H9 (cell line): Measurements from ENCODE around the gene ABCC3. TPM values are rescaled to one million over a fixed set of nuclear protein-coding genes. Genes with fewer than 3 reads are reported as not detected.
"Not testable (repeated sequence)": the region's sequence is repeated elsewhere in the genome, so short reads cannot be mapped to it uniquely, and the experiment has no call there.

Source experiments
- DNase-seq: peaks from one replicate; pipeline ENCODE4 v3.0.0-alpha.2; 2017
- H2AFZ ChIP-seq: one replicate; pipeline ENCODE4 v1.6.1; 2013; ENCODE audit warnings: mild to moderate bottlenecking, low read length, control low read depth, moderate library complexity
- H2AK5ac ChIP-seq: 2 replicates; pipeline ENCODE4 v1.6.1; 2013; ENCODE audit warnings: low read length, control low read depth, mixed read lengths; ENCODE audit not compliant: insufficient read length
- H2BK120ac ChIP-seq: one replicate; pipeline ENCODE4 v1.6.1; 2013; ENCODE audit warnings: low read depth, mild to moderate bottlenecking, low read length, control low read depth, inconsistent platforms; ENCODE audit not compliant: poor library complexity, severe bottlenecking
- H2BK12ac ChIP-seq: 2 replicates; pipeline ENCODE4 v1.6.1; 2013; ENCODE audit warnings: low read length, control low read depth, mixed read lengths, low read depth; ENCODE audit not compliant: insufficient read length
- H2BK15ac ChIP-seq: 2 replicates; pipeline ENCODE4 v1.6.1; 2013; ENCODE audit warnings: low read depth, low read length, control low read depth
- H2BK20ac ChIP-seq: one replicate; pipeline ENCODE4 v1.6.1; 2013; ENCODE audit warnings: low read depth, mild to moderate bottlenecking, low read length, control low read depth, inconsistent platforms; ENCODE audit not compliant: poor library complexity, severe bottlenecking
- H2BK5ac ChIP-seq: 2 replicates; pipeline ENCODE4 v1.6.1; 2013; ENCODE audit warnings: low read length, control low read depth, mixed read lengths; ENCODE audit not compliant: insufficient read length
- H3K14ac ChIP-seq: 2 replicates; pipeline ENCODE4 v1.6.1; 2013; ENCODE audit warnings: low read length, control low read depth; ENCODE audit not compliant: insufficient read depth
- H3K18ac ChIP-seq: 2 replicates; pipeline ENCODE4 v1.6.1; 2013; ENCODE audit warnings: low read depth, mild to moderate bottlenecking, mixed read lengths, low read length, control low read depth; ENCODE audit not compliant: insufficient read length
- H3K23ac ChIP-seq: 2 replicates; pipeline ENCODE4 v1.6.1; 2013; ENCODE audit warnings: low read length, control low read depth, mixed read lengths, low read depth; ENCODE audit not compliant: insufficient read length
- H3K23me2 ChIP-seq: 2 replicates; pipeline ENCODE4 v1.6.1; 2013; ENCODE audit warnings: low read depth, mild to moderate bottlenecking, mixed read lengths, low read length, control low read depth; ENCODE audit not compliant: insufficient read length, poor library complexity, severe bottlenecking
- H3K27ac ChIP-seq: 2 replicates; pipeline ENCODE4 v1.5.1; 2013; ENCODE audit warnings: low read length, control low read depth, mixed read lengths, low read depth; ENCODE audit not compliant: insufficient read length
- H3K27me3 ChIP-seq: 2 replicates; pipeline ENCODE4 v1.6.1; 2013; ENCODE audit warnings: low read length, control low read depth, inconsistent platforms; ENCODE audit not compliant: insufficient read depth
- H3K4ac ChIP-seq: 2 replicates; pipeline ENCODE4 v1.6.1; 2013; ENCODE audit warnings: low read depth, mild to moderate bottlenecking, control low read depth, inconsistent platforms, low read length, moderate library complexity
- H3K4me1 ChIP-seq: 2 replicates; pipeline ENCODE4 v1.6.1; 2013; ENCODE audit warnings: low read length, control low read depth, inconsistent platforms; ENCODE audit not compliant: insufficient read depth
- H3K4me2 ChIP-seq: 2 replicates; pipeline ENCODE4 v1.6.1; 2013; ENCODE audit warnings: low read length, control low read depth, mixed read lengths; ENCODE audit not compliant: insufficient read length, insufficient read depth
- H3K56ac ChIP-seq: 2 replicates; pipeline ENCODE4 v1.6.1; 2013; ENCODE audit warnings: low read depth, mild to moderate bottlenecking, mixed read lengths, low read length, control low read depth; ENCODE audit not compliant: insufficient read length
- H3K79me1 ChIP-seq: 2 replicates; pipeline ENCODE4 v1.6.1; 2013; ENCODE audit warnings: low read depth, mild to moderate bottlenecking, moderate library complexity, low read length, control low read depth, inconsistent platforms; ENCODE audit not compliant: insufficient read depth, poor library complexity, severe bottlenecking
- H3K79me2 ChIP-seq: 2 replicates; pipeline ENCODE4 v1.6.1; 2013; ENCODE audit warnings: low read length, control low read depth, inconsistent platforms; ENCODE audit not compliant: insufficient read depth
- H3K9ac ChIP-seq: 2 replicates; pipeline ENCODE4 v1.6.1; 2013; ENCODE audit warnings: low read length, control low read depth, mixed read lengths; ENCODE audit not compliant: insufficient read length; ENCODE audit errors: extremely low read depth
- H3K9me3 ChIP-seq: one replicate; pipeline ENCODE4 v1.6.1; 2013; ENCODE audit warnings: low read depth, low read length, inconsistent platforms; ENCODE audit not compliant: control insufficient read depth
- H3T11ph ChIP-seq: one replicate; pipeline ENCODE4 v1.6.1; 2013; ENCODE audit warnings: mild to moderate bottlenecking, low read length, control low read depth, inconsistent platforms
- H4K20me1 ChIP-seq: one replicate; pipeline ENCODE4 v1.6.1; 2013; ENCODE audit not compliant: control insufficient read depth, insufficient read length, insufficient read depth
- H4K5ac ChIP-seq: 2 replicates; pipeline ENCODE4 v1.6.1; 2013; ENCODE audit warnings: low read depth, mild to moderate bottlenecking, mixed read lengths, low read length, control low read depth; ENCODE audit not compliant: insufficient read length
- H4K8ac ChIP-seq: replicated peaks from 2 replicates; pipeline ENCODE4 v1.6.1; 2013; ENCODE audit warnings: low read length, control low read depth, mixed read lengths, low read depth; ENCODE audit not compliant: insufficient read length
- H4K91ac ChIP-seq: 2 replicates; pipeline ENCODE4 v1.6.1; 2013; ENCODE audit warnings: low read depth, mild to moderate bottlenecking, moderate library complexity, mixed read lengths, low read length, control low read depth; ENCODE audit not compliant: insufficient read length
- H3K27ac Mint-ChIP-seq, 3 experiments: 2 replicates in 2 of 3; 3 replicates in 1 of 3; pipeline ENCODE4 v1.8.0; 2020 to 2021; ENCODE audit warnings: mixed read lengths in 3 of 3, mild to moderate bottlenecking in 1 of 3, moderate library complexity in 1 of 3
- H3K27me3 Mint-ChIP-seq: 2 replicates; pipeline ENCODE4 v1.8.0; 2021; ENCODE audit warnings: low read depth, mild to moderate bottlenecking, moderate library complexity, mixed read lengths
- H3K36me3 Mint-ChIP-seq, 3 experiments: 2 replicates in 2 of 3; 3 replicates in 1 of 3; pipeline ENCODE4 v1.8.0; 2020 to 2021; ENCODE audit warnings: low read depth in 3 of 3, mixed read lengths in 3 of 3; ENCODE audit not compliant: insufficient read depth in 1 of 3
- H3K4me1 Mint-ChIP-seq, 2 experiments: 2 replicates each; pipeline ENCODE4 v1.8.0; 2020; ENCODE audit warnings: mixed read lengths in 2 of 2
- H3K4me3 Mint-ChIP-seq, 2 experiments: 2 replicates in 1 of 2; 3 replicates in 1 of 2; pipeline ENCODE4 v1.8.0; 2020 to 2021; ENCODE audit warnings: mild to moderate bottlenecking in 2 of 2, mixed read lengths in 2 of 2, moderate library complexity in 1 of 2
- H3K9me3 Mint-ChIP-seq, 2 experiments: 2 replicates in 1 of 2; 3 replicates in 1 of 2; pipeline ENCODE4 v1.8.0; 2020; ENCODE audit warnings: mild to moderate bottlenecking in 2 of 2, mixed read lengths in 2 of 2, moderate library complexity in 1 of 2
- WGBS: extraction: QIAGEN DNeasy Blood & Tissue Kit; methylation state at CpG from one replicate; pipeline ENCODE4 v1.1.7; 2013; ENCODE audit warnings: missing lambda C conversion rate, low lambda C conversion rate, mixed read lengths; ENCODE audit not compliant: insufficient read length; ENCODE audit errors: extremely low coverage; 5-methylcytosine and 5-hydroxymethylcytosine counted together
- total RNA-seq: library from RNA; stranded (reverse); gene quantifications from 2 replicates; pipeline ENCODE4 v1.2.1, GENCODE V29; 2021
- TF ChIP-seq, protein P1 (sequence below): fragments of 200-600 bp; sonication (generic); conservative IDR thresholded peaks from 3 replicates; pipeline ENCODE4 v1.8.0; 2021; ENCODE audit warnings: antibody characterized with exemption, mild to moderate bottlenecking

The ABCC3 gene
- total RNA-seq, 1 experiment from 2014 or later = 0.31 TPM

DNA sequence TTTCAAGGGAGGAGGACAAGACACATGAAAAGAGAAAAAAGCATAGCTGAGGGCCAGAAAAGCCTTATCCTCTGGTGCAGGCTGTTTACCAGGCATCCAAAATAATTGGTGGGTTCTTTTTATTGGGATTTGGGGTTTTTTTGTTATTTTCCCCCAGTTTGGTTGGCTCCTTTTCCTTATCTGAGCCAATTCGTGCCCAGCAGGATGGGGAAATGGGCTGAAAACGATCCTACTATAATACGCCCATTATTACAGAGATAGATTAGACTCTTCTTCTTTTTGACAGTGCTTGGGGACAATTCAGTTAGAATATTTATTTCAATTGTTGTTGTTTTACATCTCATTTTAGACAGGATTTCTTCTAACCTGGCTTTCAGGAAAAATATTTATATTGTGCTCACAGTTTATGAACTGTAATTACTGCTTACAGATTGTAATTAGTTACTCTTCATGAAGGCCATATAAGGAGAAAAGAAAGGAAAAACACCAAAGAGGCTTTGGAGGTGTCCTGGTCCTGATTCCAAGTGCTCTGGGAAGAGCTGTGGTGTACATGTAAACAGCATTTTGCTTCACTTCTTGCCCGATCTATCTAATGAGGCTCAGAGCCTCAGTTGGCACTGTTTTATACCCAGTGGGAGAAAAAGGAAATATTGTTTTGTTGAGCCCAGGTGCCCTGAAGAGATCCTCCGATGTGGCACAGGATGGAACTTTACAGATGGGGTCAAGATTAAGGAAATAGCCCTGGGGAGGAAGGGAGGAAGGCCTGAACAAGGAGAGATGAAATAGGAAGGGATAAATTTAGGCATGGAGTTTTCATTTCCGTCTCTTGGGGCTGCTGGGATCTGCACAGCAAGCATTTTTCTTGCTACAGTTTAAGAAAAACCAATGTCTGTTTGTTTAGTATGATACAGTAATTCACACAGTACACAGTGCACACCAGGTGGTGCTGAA is 73.6 kb downstream of the ABCC3 start:
- Histone ChIP-seq H2BK12ac (no peak overlapping the region), H2BK120ac (no peak overlapping the region), H3K56ac (no peak overlapping the region), H3K9me3 (no peaks in the 10 kb centered on the region), H4K20me1 (no peaks in the 10 kb centered on the region), H3K23me2 (peaks cover 5% of the 10 kb centered on the region), H3K23ac (no peak overlapping the region), H2AFZ (peak overlapping the region; percentile 91), H2BK15ac (no peak overlapping the region), H2AK5ac (no peak overlapping the region), H4K8ac (peak overlapping the region; percentile 97), H3K27ac (peak overlapping the region; percentile 70), H4K91ac (no peak overlapping the region), H3K4ac (no peak overlapping the region), H3K79me2 (no peaks in the 10 kb centered on the region), H3K4me1 (no peaks in the 10 kb centered on the region; the same call in 1 of the 2 replicates), H2BK20ac (no peak overlapping the region), H3K4me2 (peak overlapping the region; percentile 95), H3K79me1 (peaks cover 6% of the 10 kb centered on the region), H2BK5ac (no peak overlapping the region), H3K18ac (peak overlapping the region; percentile 33), H3T11ph (no peak overlapping the region), H3K14ac (no peak overlapping the region), H3K9ac (peak overlapping the region; percentile 85), H3K27me3 (no peaks in the 10 kb centered on the region), H4K5ac (peak overlapping the region; percentile 85)
- Mint-ChIP-seq H3K36me3 (peaks cover 10 to 18% (median 14%) of the 10 kb centered on the region in 3 experiments), H3K27me3 (no peaks in the 10 kb centered on the region; the same call in 1 of the 2 replicates), H3K4me1 (peaks cover 25 to 28% of the 10 kb centered on the region in 2 experiments), H3K27ac (peak overlapping the region; percentile 11 to 97 (median 77)), H3K9me3 (no peaks in the 10 kb centered on the region), H3K4me3 (peak overlapping the region; percentile 90 to 92)
- TF ChIP-seq, protein P1, sequence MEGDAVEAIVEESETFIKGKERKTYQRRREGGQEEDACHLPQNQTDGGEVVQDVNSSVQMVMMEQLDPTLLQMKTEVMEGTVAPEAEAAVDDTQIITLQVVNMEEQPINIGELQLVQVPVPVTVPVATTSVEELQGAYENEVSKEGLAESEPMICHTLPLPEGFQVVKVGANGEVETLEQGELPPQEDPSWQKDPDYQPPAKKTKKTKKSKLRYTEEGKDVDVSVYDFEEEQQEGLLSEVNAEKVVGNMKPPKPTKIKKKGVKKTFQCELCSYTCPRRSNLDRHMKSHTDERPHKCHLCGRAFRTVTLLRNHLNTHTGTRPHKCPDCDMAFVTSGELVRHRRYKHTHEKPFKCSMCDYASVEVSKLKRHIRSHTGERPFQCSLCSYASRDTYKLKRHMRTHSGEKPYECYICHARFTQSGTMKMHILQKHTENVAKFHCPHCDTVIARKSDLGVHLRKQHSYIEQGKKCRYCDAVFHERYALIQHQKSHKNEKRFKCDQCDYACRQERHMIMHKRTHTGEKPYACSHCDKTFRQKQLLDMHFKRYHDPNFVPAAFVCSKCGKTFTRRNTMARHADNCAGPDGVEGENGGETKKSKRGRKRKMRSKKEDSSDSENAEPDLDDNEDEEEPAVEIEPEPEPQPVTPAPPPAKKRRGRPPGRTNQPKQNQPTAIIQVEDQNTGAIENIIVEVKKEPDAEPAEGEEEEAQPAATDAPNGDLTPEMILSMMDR = no peak
- WGBS = no CpG with 5 or more reads among the region's 6 CpGs
- no peak for DNase-seq

DNA sequence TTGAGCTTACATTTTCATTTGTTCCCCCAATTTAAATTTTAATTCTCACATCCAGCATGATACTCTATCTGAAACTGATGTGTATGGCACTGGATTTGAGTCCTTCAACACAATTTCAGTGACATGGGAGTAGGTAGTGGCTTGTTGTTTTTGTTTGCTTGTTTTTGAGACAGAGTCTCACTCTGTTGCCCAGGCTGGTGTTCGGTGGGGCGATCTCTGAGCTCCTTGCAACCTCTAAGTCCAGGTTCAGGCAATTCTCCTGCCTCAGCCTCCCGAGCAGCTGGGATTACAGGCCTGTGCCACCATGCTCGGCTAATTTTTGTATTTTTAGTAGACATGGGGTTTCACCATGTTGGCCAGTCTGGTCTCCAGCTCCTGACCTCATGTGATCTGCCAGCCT is 74.4 kb downstream of the ABCC3 start:
- not testable (repeated sequence) for H2BK120ac ChIP-seq, H3K27me3 ChIP-seq, H3K79me2 ChIP-seq, H3T11ph ChIP-seq, H3K18ac ChIP-seq, H3K79me1 ChIP-seq, H3K9me3 ChIP-seq, H4K91ac ChIP-seq, H4K5ac ChIP-seq, H3K9ac ChIP-seq, H2BK20ac ChIP-seq, H2AFZ ChIP-seq, H3K4me1 ChIP-seq, DNase-seq, H3K4me3 Mint-ChIP-seq, H3K4me2 ChIP-seq, H3K23ac ChIP-seq, H2BK15ac ChIP-seq, H2BK5ac ChIP-seq, H3K9me3 Mint-ChIP-seq, H3K27ac Mint-ChIP-seq, H3K27me3 Mint-ChIP-seq, H3K27ac ChIP-seq, H3K14ac ChIP-seq, H2BK12ac ChIP-seq, H2AK5ac ChIP-seq, H3K56ac ChIP-seq, H4K20me1 ChIP-seq, H3K23me2 ChIP-seq, H3K4ac ChIP-seq
- peaks cover 2 to 11% (median 7%) of the 10 kb centered on the region in 3 experiments; a peak in 6 of 7 replicates for H3K36me3 Mint-ChIP-seq
- WGBS = no CpG with 5 or more reads among the region's 4 CpGs
- H4K8ac ChIP-seq = peak overlapping the region; percentile 97
- H3K4me1 Mint-ChIP-seq = peaks cover 25 to 28% of the 10 kb centered on the region in 2 experiments
